Stimulated activated CD4-positive, alpha-beta T cell treated with anti-CD3 and anti-CD28 coated beads, Interleukin-4, amount 100 ng/mL, for 1 hour (primary cell): ENCODE measurements around the gene CDSN.

Experiments used
- DNase-seq: peaks from one replicate; pipeline ENCODE4 v3.0.0-alpha.2; 2020

Gene CDSN

DNA sequence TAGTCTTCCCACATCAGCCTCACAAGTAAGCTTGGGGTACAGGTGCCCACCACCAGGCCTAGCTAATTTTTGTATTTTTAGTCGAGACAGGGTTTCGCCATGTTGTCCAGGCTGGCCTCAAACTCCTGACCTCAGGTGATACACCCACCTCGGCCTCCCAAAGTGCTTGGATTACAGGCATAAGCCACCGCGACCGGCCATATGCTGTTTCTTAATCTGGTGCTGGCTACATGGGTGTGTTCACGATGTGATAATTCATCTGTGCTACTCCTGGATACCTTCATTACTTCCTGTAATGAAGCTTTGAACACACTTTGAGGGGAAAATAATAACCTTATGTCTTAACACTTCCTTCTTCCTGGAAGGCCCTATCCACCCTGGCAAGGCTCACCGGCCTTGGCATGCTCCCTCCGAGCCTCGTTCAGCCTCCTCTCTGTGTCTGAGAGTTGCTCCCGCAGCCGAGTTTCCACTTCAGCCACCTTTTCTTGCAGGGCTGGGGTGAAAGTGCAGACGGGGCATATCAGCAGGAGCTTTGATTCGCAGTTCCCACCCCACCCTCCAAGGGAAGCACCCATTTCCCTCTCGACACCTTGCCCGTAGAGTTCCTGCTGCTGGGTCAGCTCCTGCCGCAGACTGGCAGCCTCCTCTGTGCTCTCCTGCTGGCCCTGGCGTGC is 24.2 kb upstream of the CDSN start:
- no peak for DNase-seq

DNA sequence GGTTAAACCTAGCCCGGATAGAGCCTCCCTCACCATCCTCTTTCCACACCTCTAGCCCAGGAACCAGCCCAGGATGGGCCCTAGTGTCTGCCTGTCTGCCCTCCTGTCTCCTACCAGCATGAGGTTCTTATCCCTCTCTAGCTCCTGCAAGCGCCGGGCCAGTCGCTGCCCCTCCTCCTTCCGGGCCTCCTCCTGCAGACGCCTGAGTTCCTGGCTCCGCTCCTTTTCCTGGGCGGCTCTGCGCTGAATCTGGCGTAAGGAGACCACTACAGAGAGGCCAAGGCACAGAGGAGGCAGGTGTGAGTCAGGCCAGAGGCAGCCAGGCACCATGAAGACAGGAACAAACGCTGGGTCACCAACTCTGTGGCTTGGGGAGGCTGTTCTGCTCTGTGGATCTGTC is 22.9 kb upstream of the CDSN start:
- no peak for DNase-seq

DNA sequence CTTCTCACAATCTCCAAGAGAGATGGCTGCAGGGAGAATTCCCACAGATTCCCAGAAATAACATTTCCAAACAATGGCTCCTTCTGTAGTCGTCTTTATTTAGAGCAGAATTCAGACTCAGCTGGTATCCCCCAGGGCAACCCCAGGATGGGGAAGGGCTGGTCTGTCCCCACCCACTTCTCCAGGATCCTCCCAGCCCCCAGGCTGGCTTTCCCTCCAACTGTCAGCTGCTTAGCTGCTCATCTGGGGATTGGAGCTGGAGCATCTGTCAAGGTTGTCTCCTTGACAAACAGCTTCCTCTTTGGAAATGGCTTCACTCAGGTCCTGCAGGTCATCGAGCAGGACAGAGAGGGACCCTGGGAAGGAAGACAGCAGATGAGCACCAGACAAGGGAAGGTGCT is 22.1 kb upstream of the CDSN start:
- no peak for DNase-seq

DNA sequence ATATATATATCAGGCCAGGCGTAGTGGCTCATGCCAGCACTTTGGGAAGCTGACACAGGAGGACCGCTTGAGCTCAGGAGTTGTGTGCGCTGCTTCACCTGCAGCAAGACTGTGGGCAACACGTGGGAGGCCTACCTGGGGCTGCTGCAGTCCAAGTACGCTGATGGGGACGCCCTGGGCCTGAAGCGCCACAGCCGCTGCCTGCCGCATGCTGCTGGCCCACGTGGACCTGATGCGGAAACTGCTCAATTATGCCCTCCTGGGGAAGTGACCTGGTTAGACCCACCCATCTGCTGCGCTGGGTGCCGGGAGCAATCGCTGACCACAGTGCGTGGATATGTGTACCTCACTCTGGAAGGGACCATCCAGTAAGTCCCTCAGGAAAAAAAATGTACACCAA is 20.4 kb upstream of the CDSN start:
- DNase-seq = no peak

DNA sequence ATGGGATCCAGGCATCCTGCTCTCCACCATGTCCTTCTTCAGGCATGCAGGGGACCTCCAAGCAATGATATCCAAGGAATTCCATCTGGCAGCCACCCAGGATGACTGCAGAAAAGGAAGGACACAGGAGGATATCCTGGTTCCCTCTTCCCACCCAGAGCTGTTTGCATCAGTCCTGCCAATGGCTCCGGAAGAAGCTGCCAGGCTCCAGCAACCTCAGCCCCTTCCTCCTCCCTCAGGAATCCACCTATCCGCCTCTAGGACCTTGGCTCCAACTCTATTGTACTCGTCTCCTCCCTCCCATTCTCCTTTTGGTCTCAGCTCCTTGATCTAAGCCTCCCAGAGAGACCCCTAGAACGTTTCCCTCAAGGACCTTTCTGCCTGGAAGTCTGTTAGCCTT is 19.4 kb upstream of the CDSN start:
- DNase-seq = no peak

DNA sequence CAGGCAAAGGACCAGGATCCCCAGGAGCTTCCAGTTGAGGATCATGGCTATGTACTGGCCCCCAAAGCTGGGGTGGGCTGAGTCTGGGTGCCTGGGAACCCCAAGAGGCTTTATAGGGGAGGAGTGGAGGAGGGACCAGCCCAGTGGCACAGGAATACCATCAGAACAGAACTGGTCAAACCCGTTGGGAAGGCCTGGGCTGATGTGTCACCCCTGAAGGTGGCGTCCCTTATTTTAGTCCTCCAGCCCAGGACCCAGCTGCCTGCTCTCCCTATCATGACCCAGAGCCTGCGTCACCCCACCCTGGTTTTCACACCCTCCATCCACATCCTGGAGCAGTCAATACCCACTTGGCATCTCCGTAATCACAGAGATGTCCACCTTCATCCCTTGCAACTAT is 18.7 kb upstream of the CDSN start, which contains the start of gene PSORS1C2:
Gene PSORS1C2 (minus strand): TSS at position 85 of the 400 bp plus-strand sequence. CDS start 40 bp downstream, at position 45.
- DNase-seq = no peak

DNA sequence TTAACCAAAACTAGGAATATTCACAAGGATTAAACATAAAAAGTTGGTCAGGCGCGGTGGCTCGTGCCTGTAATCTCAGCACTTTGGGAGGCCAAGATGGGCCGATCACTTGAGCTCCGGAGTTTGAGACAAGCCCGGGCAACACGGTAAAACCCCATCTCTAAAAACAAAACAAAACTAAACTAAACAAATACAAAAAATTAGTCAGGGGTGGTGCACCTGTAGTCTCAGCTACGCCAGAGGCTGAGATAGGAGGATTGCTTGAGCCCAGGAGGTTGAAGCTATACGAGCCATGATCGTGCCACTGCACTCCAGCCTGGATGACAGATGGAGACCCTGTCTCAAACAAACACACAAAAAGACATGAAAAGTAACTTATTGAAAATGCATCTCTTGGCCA is 15.5 kb upstream of the CDSN start:
- no peak for DNase-seq

DNA sequence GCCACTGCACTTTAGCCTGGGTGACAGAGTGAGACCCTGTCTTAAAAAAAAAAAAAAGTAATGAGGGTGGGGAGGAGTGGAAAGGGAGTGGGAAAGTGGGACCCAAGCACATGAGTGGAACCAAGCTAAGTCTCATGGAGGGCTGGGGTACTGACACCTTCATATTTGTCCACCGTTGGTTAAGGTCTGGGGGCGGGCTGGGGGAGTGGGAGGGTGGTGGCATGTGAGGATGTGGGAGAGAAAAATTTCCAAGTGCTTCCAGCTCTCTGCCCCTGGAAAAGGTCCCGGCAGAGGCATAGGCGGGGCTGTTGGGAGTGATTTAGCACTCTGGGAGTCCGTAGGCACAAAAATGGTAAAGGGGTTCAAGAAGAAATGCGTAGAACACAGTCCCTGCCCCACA is 12.6 kb upstream of the CDSN start:
- DNase-seq = no peak

DNA sequence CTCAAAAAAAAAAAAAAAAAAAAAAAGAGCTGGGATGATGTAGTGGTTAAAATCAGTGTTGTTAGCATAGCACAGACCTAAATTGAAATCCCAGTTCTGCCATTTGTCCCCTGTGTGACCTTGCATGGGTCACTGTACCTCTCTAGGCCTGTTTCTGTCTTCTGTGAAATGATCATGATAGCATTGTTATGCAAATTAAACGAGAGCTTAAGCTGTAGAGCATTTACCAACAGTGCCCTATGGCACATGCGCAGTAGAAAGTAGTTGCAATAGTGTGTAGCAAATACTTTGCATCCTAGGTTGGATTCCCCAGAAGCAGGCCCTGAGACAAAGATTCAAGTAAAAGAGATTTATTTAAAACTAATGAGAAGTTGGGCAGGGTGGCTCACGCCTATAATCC is 11.3 kb upstream of the CDSN start:
- DNase-seq = no peak

DNA sequence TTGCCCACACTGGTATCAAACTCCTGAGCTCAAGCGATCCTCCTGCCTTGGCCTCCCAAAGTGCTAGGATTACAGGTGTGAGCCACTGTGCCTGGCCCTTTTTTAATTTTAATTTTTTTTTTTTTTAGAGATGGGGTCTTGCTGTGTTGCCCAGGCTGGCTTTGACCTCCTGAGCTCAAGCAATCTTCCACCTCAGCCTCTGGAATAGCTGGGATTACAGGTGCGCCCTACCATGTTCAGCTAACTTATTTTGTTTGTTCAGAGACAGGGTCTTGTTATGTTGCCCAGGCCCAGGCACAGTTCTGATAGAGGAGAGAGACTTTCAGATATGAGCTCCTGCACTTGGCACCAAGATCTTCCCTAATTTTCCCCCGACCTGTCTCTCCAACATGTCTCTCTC is 10.5 kb upstream of the CDSN start:
- no peak for DNase-seq

DNA sequence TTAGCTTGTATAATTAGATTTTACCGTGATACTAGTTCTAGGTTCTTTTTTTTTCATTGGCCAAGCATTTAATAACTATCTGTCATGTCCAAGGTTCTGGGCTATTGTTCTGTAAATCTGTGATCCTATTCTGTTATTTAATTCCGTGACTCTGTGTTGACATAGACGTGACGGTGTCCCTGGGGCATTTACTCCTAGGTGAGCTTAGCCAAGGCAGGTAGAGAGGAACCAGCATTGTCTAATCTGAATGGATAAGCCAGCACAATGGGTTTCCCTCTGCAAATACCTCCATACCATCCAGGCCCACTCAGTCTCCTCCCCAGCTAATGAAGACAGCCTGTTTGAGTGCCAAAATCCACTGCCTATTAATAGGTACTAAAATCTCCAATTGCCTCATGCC is 8.9 kb upstream of the CDSN start:
- no peak for DNase-seq

DNA sequence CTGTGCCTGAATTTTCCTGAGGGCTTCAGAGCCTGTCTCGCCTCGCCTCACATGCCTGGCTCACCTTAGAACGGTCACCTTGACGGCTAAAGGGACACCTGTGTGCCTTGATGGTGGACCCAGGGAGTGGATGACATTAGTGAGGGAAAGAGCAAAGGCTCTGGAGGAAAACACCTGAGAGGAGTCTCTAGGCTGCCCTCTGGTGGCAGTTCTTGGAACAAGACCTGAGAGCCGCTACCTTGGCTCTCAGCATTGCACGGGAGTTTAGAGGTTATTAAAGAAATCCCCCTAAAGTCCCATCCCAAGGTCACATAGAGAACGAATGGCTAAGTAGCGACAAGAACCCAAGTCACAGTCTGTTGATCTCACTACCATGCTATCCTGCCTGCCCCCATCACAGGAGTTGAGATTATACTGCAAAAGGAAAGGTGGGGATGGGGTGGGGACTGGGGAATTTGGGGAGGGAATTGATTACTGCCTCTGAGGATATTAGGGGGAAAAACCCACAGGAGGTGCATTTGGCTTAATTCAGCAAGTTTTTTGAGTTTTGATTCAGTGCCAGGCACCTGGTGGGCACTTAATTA is 7.9 kb upstream of the CDSN start:
- peak; percentile 73 for DNase-seq

DNA sequence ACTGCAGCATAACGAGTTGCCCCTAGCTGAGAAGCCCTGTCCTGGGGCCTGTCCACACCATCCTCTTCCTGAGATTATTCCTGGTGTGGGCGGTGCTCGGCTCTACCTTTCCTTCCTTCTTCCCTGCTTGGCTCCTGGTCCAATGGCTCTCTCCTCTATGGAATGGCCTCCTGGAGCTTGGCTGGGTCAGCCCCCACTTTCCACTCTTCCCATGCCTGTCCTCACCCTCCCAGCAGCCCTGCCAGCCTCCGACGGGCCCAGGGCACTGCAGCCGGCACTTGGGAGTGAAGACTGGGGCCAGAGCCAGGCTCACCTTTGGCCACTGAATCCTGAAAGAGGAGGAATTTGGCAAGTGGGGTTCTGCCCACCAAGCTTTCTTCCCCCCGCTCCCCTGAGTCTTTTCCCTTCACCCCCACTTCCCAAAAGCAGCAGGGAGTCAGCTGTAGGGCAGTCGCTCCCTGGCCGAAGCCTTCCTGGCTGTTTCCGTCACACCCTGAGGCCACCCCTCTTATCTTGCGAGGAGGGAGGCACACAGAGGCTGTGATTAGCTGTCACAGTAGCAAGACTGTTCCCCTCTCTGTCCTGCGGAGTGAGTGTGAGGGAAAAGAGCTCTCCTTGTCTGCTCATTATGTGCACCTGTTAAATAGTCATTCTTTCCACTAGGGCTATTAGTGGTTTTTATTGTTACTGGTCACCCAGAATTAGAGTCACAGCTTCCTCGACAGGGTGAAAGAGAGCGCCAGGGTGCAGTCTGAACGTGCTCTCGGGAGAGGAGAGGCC is 6.3 kb upstream of the CDSN start:
- no peak for DNase-seq

DNA sequence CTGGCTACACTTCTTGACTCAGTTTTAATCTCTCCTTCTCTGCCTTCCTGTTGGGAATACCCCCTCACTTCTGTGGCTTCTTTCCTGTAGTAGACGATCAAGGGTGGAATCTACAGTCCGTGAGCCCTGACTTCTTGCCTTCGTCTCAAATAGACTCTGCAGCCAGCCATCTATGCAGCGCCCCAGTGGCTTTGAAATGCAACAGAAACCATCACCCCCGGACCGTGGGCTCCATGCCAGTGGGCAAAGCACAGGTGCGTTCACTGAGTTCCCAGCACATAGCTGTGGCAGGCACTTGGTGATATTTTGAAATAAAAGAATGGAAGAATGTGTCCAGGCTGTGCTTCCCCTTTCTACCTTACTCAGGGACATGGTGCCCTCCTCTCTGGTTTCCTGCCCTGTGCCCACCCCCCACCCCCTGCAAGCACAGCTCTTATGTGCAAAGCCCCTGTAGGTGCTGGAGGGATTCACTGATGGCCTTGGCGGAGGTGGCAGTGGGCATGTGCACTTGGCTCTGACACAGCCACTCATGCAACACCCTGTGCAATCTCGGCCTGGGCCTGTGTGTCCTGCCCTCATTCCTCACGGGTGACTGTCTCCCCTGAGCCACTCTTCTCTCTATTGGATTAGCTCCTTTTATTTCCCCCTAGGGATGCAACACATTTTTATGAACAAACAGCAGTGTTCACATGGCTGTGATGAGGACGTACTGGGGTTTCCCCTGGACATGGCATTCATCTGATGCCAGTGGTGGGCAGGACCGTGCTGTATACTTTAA is 5.5 kb upstream of the CDSN start:
- no peak for DNase-seq

DNA sequence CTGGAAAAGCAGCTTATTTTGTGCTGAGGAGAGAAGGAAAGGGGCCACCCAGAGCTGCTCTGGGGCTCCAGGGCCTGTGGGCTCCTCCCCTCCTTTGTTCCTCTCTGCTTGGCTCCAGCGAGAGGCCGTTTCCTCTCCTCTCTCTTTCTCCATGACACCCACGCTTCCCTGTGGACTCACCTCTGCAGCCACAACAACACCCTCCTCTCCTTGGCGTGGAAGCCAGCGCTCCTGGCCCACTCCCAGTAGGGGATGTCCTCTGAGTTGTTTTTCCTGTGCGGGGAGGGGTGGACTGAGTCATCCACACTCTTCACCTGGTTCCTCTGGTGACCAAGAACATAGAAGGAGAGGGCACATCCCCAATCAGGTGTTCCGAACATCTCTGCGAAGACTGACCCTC is 4.9 kb upstream of the CDSN start:
- no peak for DNase-seq

DNA sequence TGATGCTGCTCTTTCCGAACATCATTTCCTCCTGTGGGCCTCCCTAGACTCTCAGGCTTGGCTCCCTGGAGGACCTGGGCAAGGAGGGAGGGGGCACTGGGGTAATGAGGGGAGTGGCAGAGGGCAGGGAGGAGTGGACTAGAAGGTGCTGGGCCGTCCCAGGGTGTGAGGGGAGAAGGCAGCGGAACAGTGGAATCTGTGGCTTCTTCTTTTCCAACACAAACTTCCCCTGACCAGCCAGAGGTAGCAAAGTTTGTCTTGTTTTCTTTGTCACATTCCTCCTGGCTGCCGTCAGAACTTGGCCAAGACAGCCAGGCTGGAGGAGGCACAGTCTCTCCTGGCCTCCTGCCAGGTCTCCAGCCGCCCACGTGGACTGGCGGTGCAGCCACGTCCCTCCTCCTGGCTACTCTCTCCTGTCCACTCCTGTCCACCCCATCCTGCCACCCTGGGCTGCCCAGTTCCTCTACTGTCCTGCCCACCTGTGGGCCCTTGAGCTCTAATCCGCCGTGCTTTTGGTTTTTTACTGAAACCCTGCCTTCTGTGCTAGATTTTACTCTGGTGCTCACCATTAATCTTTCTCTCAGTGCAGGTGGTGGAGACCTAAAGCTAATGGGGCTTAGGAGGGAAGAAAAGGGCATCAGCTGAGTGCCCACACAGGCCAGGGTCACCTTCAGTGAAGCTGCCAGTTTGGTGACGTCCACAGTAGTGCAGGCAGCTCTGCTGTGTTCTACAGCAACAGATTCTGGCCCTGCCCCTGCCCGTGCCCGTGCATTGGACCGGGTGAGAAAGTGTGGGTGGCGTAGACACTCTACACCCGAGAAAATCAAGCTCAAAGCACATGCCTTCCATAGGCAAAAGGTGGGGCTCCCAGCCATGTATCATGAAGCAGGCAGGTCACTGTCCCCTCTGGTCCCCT is 2.8 kb upstream of the CDSN start:
- no peak for DNase-seq

DNA sequence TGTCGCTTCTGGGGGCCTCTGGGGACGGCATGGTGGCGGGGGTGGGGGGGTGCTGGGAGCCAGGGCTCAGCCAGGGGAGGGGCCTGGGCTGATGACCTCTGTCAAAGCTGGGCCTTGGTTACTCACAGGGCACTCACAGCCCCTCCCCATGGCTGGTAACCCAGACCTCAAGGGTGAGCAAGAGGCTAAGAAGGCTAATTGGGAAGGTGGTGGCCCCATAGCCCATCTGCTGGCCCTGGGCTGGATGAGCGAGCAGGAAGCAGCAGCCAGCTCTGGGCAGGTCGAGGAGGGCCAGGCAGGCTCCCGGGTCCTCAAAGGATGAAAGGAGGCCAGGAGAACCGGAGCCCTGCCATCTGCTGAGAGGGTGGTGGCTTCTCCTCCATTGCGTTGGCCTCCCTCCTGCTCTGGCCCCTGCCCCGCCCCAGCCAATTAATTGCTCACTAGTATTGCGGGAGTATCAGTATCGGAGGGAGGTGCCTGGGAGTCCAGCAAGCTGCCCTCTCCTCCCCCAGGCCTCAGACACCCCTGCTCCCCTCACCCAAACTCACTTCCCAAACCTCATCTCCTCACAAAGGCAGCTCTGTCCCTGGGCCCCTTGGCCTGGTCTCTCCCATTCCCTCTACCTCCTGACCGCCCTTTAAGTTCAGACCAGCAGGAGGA is 1.0 kb upstream of the CDSN start:
- DNase-seq = no peak

DNA sequence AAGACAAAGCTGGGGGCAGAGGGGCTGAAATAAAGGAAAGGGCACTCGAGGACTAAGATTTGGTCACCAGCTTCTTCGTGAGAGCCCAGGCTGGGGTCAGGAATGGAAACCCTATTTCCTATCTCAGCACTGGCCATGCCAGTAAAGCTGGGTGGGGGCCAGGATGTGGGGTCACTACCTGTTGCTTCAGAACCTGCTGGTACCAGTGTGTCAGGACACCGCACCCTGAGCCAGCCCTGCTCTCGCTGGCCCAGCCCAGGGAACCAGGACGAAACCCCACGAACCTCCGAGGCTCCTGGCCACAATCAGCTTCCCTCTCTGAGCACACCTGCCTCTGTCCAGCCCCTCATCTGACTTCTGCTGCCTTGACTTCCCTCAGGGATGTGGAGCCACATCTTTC is 2.1 kb downstream of the CDSN start:
- no peak for DNase-seq

DNA sequence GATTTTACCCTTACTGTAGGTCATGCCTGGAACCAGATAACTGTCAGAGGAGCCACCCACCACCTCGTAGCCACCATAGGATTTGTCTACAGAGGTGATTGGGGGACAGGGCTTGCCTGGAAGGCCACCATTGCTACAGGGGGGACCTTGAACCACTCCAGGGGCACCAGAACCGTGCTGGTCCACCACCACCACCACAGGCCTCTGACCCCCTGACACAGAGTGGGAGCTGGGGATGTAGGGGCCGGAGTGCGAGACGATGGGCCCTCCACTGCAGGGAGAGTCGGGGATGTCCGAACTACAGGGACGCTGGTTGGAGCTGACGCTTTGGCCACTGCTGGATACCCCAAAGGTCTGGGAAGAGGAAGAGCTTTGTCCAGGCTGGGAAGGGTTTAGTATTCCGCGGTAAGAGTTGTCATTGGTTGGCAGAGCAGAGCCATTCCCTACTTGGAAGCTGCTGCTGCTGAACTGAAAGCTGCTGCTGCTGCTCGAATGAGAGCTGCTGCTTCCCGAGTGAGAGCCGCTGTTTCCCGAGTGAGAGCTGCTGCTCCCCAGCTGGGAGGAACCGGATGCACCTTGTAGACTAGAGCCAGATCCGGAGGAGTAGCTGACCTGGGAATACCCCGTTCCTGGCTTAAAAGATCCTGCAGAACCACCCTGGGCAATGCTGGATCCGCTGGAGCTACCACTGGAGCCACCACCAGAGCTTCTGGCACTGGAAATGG is 3.4 kb downstream of the CDSN start:
- no peak for DNase-seq

DNA sequence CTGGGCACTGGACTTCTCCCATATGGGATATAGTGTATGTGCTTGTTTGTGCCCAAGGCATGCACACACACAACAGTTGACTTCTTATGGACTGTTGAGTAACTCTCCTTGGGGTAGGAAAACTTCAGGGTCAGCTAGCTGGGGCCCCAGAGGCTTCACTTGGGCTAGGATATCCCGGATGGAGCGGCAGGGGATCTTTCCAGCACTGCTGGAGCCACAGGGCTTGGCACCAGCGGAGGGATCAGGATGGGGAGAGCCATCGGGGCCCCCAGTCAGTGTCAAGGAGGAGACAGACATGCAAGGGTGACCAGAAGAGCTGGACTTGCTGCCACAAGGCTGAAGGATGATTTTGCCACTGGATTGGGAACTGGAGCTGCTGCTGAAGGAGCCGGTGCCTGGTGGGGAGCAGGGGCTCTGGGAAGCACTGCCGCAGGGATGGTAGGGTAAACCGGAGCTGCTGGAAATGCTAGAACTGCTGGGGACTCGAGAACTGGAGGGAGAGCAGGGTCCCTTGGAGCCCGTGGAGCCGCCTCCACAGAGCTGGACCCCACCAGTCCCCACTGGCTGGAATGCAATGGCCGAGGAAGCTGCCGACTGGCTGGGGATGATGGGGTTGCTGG is 4.2 kb downstream of the CDSN start:
- no peak for DNase-seq
